TTC549 (cell line): Measurements from ENCODE around the gene CD37.

Source experiments
- FAIRE-seq: peaks from 2 replicates; lab custom pipeline; 2012; peaks lifted over from hg19 to GRCh38; lab: Jason Lieb, UNC

CD37 gene

DNA sequence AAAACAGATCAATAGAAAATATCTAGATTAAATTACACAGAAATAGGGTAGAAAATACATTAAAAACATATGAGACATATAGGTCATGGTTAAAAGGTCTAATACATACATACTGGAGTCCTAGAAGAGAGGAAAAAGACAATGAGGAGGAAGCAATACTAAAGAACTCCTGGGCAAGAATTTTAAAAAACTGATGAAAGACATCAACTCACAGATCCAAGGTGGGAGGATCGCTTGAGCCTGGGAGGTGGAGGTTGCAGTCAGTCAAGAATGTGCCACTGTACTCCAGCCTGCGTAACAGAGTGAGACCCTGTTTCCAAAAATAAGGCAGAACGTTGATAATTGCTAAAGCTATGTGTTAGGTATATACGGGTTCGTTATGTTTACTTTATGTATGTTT, 47.4 kb downstream of the CD37 start:
- no peak for FAIRE-seq

DNA sequence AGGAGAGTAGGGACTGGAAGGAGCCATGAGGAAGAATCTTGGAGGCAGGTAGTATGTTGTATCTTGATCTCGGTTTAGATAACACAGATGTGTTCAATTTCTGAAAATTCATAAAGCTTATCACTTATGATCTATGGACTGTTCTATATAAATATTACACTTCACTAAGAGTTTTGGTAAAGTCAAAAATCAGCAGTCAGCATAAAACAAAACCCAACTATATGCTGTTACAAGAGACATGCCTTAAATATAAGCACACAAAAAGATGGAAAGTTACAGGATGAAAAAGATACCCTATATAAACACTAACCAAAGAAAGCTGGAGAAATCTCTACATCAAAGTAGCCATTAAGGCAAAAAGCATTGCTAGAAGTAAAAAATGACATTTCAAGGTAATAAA, 48.4 kb downstream of the CD37 start:
- no peak for FAIRE-seq

DNA sequence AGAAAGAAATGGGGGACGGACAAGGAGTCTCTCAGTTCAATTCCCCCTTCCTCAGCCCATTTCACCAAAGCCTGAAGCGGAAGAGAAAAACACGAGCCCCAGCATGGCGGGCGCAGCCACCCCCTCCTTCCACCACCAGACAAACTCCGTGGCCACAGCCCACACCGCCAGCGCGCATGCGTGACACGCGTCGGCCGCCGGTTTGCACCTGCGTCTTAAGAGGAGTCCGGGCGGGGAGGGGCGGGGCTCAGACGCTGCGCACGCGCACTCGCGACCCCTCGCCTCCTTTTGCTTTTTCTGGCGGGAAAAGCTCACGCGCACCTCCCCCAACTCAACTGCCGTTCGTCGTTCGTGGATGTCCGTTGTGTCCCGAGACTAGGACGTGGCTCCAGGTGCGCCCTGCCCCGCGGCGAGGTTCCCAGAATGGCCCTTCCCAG, 52.7 kb downstream of the CD37 start, which contains the start of gene KASH5:
TSS of gene KASH5 (plus strand) at position 314 of the 437 bp plus-strand sequence. CDS start 2,635 bp downstream, outside the sequence.
- FAIRE-seq, result no peak

GRCh38 chr19:49389406-49389805, 54.2 kb downstream of the CD37 start:
- FAIRE-seq, result no peak
